Measurements from ENCODE around the gene PRSS53. TPM values are rescaled to one million over a fixed set of nuclear protein-coding genes. Genes with fewer than 3 reads are reported as not detected.

PRSS53 gene
- total and polyA plus RNA-seq, 10 of the 15 experiments (the other 5 are each of a cell fraction or from before 2014, with no cell fraction given) = 0.35 to 3.4 (median 0.88) TPM; not detected in 2

DNA sequence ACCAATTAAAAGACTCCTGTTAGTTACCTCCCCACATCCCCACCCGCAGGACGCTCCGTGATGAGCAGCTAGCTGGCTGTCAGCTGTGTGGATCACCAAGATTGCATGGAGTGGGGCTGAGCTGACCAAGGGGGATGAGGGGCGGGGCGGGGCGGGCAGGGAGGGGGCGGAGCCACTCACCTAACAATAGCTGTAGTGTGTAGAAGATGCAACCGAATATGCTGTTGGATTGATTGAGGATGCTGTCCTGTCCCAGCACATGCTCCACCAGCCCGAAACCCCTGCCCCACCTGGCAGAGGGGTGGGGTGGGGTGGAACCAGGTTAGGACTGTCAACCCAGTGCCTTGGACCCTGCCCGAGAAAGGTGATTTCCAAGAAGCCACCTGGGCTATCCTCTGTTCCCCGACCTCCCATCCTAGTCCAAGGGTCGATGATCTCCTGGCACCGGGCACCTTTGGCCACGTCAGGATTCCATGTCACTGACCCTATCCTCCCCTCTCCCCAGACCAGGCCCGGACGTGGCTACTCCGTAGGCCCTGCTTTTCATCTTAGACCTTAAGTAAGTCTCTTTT is 4.5 kb upstream of the PRSS53 start:
- no TSS peak for BruUV-seq (replicated peaks)
- TF ChIP-seq ZNF384 (IDR thresholded peaks at IDR 0.05; ENCODE audit: borderline replicate concordance, low read depth, low read length) (peak; percentile 24; the same call in 1 of the 2 replicates), NBN (IDR thresholded peaks at IDR 0.05) (no peak)
- H4K20me1 ChIP-seq (ENCODE audit: control insufficient read depth, insufficient read depth) = no peaks in the 10 kb centered on the region
- ChIA-PET SMC1A (ENCODE audit: uncharacterized antibody, unreplicated experiment) (interaction anchor here (1.1 to 2.1 kb wide), 7 partner anchors 19 to 363 kb away, joined by 3 to 11 read pairs (median 4); partner anchors contain the start of genes HSD3B7, ZNF646 and ZNF668), RAD21 (ENCODE audit: unreplicated experiment) (interaction anchor here (0.7 to 2.4 kb wide), 12 partner anchors 19 to 350 kb away, joined by 3 to 8 read pairs (median 5); partner anchors contain the start of genes HSD3B7, KAT8, ZNF646 and ZNF668), CTCF (interaction anchor here (1.1 to 2.6 kb wide), 11 partner anchors 10 to 290 kb away, joined by 3 to 15 read pairs (median 5); partner anchors contain the start of genes BCKDK, HSD3B7 and ZNF646), POLR2A (interaction anchor here (0.6 to 1.6 kb wide), 6 partner anchors 19 to 100 kb away, joined by 3 to 14 read pairs (median 3); partner anchors contain the start of genes FUS, ZNF646 and ZNF668)
- no peaks in the 10 kb centered on the region for H3K27me3 ChIP-seq (replicated peaks in 1 of 2; ENCODE audit: control insufficient read depth in 2 of 2, insufficient read depth in 2 of 2, low read length in 1 of 2)
- peak overlapping the region; percentile 99 for H3K4me3 ChIP-seq
- FAIRE-seq (no peak), ATAC-seq (peak; percentile 29), DNase-seq (ENCODE audit: low read depth, low spot score) (no peak)
- no peak overlapping the region for H2AFZ ChIP-seq (ENCODE audit: control insufficient read depth, low read depth, low read length)
- H3K9me3 ChIP-seq (replicated peaks; ENCODE audit: control insufficient read depth, insufficient read depth, low read length) = no peaks in the 10 kb centered on the region
- peaks cover 0 to 2% of the 10 kb centered on the region in 2 experiments; a peak in 3 of 4 replicates for H3K36me3 ChIP-seq (ENCODE audit: control insufficient read depth in 2 of 2, insufficient read depth in 2 of 2, low read length in 1 of 2)
- no peak overlapping the region for H3K27ac ChIP-seq (ENCODE audit: control insufficient read depth, insufficient read depth)
- WGBS (ENCODE audit: insufficient coverage, insufficient replicate concordance, low lambda C conversion rate, missing lambda C conversion rate) = 7% methylated on average over 17 of the region's 17 CpGs
- peaks cover 20% of the 10 kb centered on the region for H3K79me2 ChIP-seq (ENCODE audit: control insufficient read depth, insufficient read depth, low read length)
- H3K9ac ChIP-seq (ENCODE audit: control insufficient read depth, insufficient read depth, low read length) = peak overlapping the region; percentile 83; the same call in 1 of the 2 replicates
- in situ Hi-C loops (cut with MboI) = no loop called here
- intact Hi-C loops (cut with micrococcal nuclease; ENCODE audit: unreplicated experiment) = loop anchor here (5.0 to 10.0 kb wide), 2 partner anchors 138 to 349 kb away; partner anchors contain the start of genes SETD1A and ZNF843
- peak overlapping the region; percentile 86 for H3K4me2 ChIP-seq (ENCODE audit: control insufficient read depth, insufficient read depth)
- H3K4me1 ChIP-seq (ENCODE audit: control insufficient read depth, insufficient read depth, low read length) = peaks cover 8% of the 10 kb centered on the region

DNA sequence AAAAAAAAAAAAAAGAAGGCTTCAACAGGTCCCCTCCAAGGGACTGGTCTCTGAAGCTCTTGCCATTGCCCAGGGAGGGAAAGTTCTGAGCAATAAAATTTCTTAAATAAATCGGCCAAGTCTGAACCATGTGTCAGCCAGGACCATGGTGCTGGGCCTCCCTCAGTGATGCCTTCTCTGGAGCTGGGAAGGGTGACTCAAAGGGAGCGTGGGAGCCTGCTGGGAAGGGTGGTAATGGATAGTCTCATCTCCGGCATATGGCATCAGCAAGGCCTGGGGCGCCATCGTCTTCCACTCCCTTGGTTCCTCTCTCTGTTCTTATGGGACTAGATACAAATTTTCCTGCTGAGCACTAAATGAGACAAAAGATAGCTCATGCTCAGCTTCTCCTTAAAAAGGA is 3.6 kb upstream of the PRSS53 start:
- no peak overlapping the region for H3K4me2 ChIP-seq (ENCODE audit: control insufficient read depth, insufficient read depth)
- no peaks in the 10 kb centered on the region for H3K9me3 ChIP-seq (replicated peaks; ENCODE audit: control insufficient read depth, insufficient read depth, low read length)
- DNase-seq (ENCODE audit: low read depth, low spot score) = no peak
- peaks cover 20% of the 10 kb centered on the region for H3K79me2 ChIP-seq (ENCODE audit: control insufficient read depth, insufficient read depth, low read length)
- no peak overlapping the region for H3K9ac ChIP-seq (ENCODE audit: control insufficient read depth, insufficient read depth, low read length)
- WGBS (ENCODE audit: insufficient coverage, insufficient replicate concordance, low lambda C conversion rate, missing lambda C conversion rate) = 97% methylated on average over 5 of the region's 5 CpGs
- no peak overlapping the region for H3K4me3 ChIP-seq
- H2AFZ ChIP-seq (ENCODE audit: control insufficient read depth, low read depth, low read length) = no peak overlapping the region
- in situ Hi-C loops (cut with MboI) = no loop called here
- H3K27ac ChIP-seq (ENCODE audit: control insufficient read depth, insufficient read depth) = no peak overlapping the region
- CTCF ChIA-PET = interaction anchor here (0.8 to 2.6 kb wide), 13 partner anchors 15 to 351 kb away, joined by 3 to 15 read pairs (median 5); partner anchors contain the start of genes BCKDK, HSD3B7, ZNF646 and ZNF843
- intact Hi-C loops (cut with micrococcal nuclease; ENCODE audit: unreplicated experiment) = loop anchor here (5.0 to 10.0 kb wide), 2 partner anchors 138 to 350 kb away; partner anchors contain the start of genes SETD1A and ZNF843
- TF ChIP-seq NR2C1 (IDR thresholded peaks at IDR 0.05) (no peak), MXI1 (IDR thresholded peaks at IDR 0.05; ENCODE audit: low read depth, low read length) (no peak), NBN (IDR thresholded peaks at IDR 0.05) (no peak)
- SMC1A ChIA-PET (ENCODE audit: uncharacterized antibody, unreplicated experiment) = interaction anchor here (0.7 to 2.1 kb wide), 8 partner anchors 18 to 364 kb away, joined by 3 to 11 read pairs (median 4); partner anchors contain the start of genes HSD3B7, ZNF646 and ZNF668
- no peaks in the 10 kb centered on the region for H3K27me3 ChIP-seq (replicated peaks in 1 of 2; ENCODE audit: control insufficient read depth in 2 of 2, insufficient read depth in 2 of 2, low read length in 1 of 2)
- ATAC-seq = no peak
- H4K20me1 ChIP-seq (ENCODE audit: control insufficient read depth, insufficient read depth) = no peaks in the 10 kb centered on the region
- peaks cover 2% of the 10 kb centered on the region in 2 experiments; a peak in 3 of 4 replicates for H3K36me3 ChIP-seq (ENCODE audit: control insufficient read depth in 2 of 2, insufficient read depth in 2 of 2, low read length in 1 of 2)
- no TSS peak for BruUV-seq (replicated peaks)
- POLR2A ChIA-PET = interaction anchor here (0.6 to 1.6 kb wide), 8 partner anchors 9 to 785 kb away, joined by 3 to 14 read pairs (median 5); partner anchors contain the start of genes ZNF646 and ZNF668
- RAD21 ChIA-PET (ENCODE audit: unreplicated experiment) = interaction anchor here (0.8 to 2.4 kb wide), 7 partner anchors 19 to 351 kb away, joined by 3 to 8 read pairs (median 5); partner anchors contain the start of genes ZNF646, ZNF668 and ZNF843
- H3K4me1 ChIP-seq (ENCODE audit: control insufficient read depth, insufficient read depth, low read length) = peaks cover 8% of the 10 kb centered on the region
- FAIRE-seq = no peak

All from GM12878 (cell line).